GM23248 (cell line): ENCODE results near the gene KNSTRN.

Source experiments
- EZH2 ChIP-seq: fragments of 200-600 bp; sonication (generic); IDR thresholded peaks from 2 replicates; pipeline ENCODE4 v1.6.1; 2018; ENCODE audit warnings: antibody characterized with exemption, mild to moderate bottlenecking; ENCODE audit not compliant: insufficient read depth, poor library complexity, severe bottlenecking
- EZH2phosphoT487 ChIP-seq: fragments of 200-600 bp; sonication (generic); IDR thresholded peaks from 2 replicates; pipeline ENCODE4 v1.6.1; 2018; ENCODE audit warnings: antibody characterized with exemption, moderate library complexity, mild to moderate bottlenecking, low read depth; ENCODE audit not compliant: insufficient read depth

- TF ChIP-seq EZH2 (no peak), EZH2phosphoT487 (no peak)
These were observed 16.8 kb downstream of the KNSTRN start for GRCh38 chr15:40399370-40399769.
